Karpas-422 (cell line): ENCODE results near the gene APOBEC3G. TPM values are rescaled to one million over a fixed set of nuclear protein-coding genes. Genes with fewer than 3 reads are reported as not detected.

Experiments
- DNase-seq: peaks from one replicate; pipeline ENCODE4 v3.0.0-alpha.2; 2015
- H2AFZ ChIP-seq: fragments of 200-600 bp; sonication (generic); 2 replicates; pipeline ENCODE4 v1.6.1; 2014; ENCODE audit warnings: antibody characterized with exemption, low read length, mixed read lengths
- H3K27ac ChIP-seq: fragments of 200-600 bp; sonication (generic); 2 replicates; pipeline ENCODE4 v1.5.1; 2014; ENCODE audit warnings: mild to moderate bottlenecking, low read length, moderate library complexity
- H3K27me3 ChIP-seq: fragments of 200-600 bp; sonication (generic); 2 replicates; pipeline ENCODE4 v1.6.1; 2014; ENCODE audit warnings: low read length, mixed read lengths
- H3K36me3 ChIP-seq: fragments of 200-600 bp; sonication (generic); 2 replicates; pipeline ENCODE4 v1.6.1; 2014; ENCODE audit warnings: low read length, mixed read lengths; ENCODE audit not compliant: insufficient read depth
- H3K4me1 ChIP-seq: fragments of 200-600 bp; sonication (generic); 2 replicates; pipeline ENCODE4 v1.6.1; 2014; ENCODE audit warnings: mild to moderate bottlenecking, low read length, mixed read lengths
- H3K4me2 ChIP-seq: fragments of 200-600 bp; sonication (generic); 2 replicates; pipeline ENCODE4 v1.6.1; 2014; ENCODE audit warnings: low read length, low read depth, mild to moderate bottlenecking; ENCODE audit not compliant: poor library complexity, severe bottlenecking
- H3K4me3 ChIP-seq: fragments of 200-600 bp; sonication (generic); 2 replicates; pipeline ENCODE4 v1.5.1; 2014; ENCODE audit warnings: mild to moderate bottlenecking, antibody characterized with exemption, low read length, mixed read lengths
- H3K79me2 ChIP-seq: fragments of 200-600 bp; sonication (generic); 2 replicates; pipeline ENCODE4 v1.6.1; 2014; ENCODE audit warnings: mild to moderate bottlenecking, low read length, mixed read lengths
- H3K9ac ChIP-seq: fragments of 200-600 bp; sonication (generic); 2 replicates; pipeline ENCODE4 v1.6.0; 2014; ENCODE audit warnings: low read length
- H3K9me2 ChIP-seq: fragments of 200-600 bp; sonication (generic), shearing (Covaris generic); replicated peaks from 2 replicates; pipeline ENCODE4 v1.6.0; 2014; ENCODE audit warnings: mild to moderate bottlenecking, low read length, moderate library complexity; ENCODE audit not compliant: insufficient read depth
- H3K9me3 ChIP-seq: fragments of 300-700, 200-600 bp; sonication (generic); 2 replicates; pipeline ENCODE4 v1.6.1; 2014; ENCODE audit warnings: low read length, mixed read lengths
- H4K20me1 ChIP-seq: fragments of 200-600 bp; sonication (generic); 2 replicates; pipeline ENCODE4 v1.6.1; 2014; ENCODE audit warnings: mild to moderate bottlenecking, antibody characterized with exemption, low read length, low read depth; ENCODE audit not compliant: insufficient read depth
- total RNA-seq: library from RNA; depleted of rRNA; stranded (reverse); fragments of >200 nt; shearing (Covaris generic); gene quantifications from 2 replicates; pipeline ENCODE4 v1.2.3, GENCODE V29; 2014; ENCODE audit warnings: low replicate concordance

Gene APOBEC3G
- total RNA-seq, 1 experiment from 2014 or later: 6.5 TPM

DNA sequence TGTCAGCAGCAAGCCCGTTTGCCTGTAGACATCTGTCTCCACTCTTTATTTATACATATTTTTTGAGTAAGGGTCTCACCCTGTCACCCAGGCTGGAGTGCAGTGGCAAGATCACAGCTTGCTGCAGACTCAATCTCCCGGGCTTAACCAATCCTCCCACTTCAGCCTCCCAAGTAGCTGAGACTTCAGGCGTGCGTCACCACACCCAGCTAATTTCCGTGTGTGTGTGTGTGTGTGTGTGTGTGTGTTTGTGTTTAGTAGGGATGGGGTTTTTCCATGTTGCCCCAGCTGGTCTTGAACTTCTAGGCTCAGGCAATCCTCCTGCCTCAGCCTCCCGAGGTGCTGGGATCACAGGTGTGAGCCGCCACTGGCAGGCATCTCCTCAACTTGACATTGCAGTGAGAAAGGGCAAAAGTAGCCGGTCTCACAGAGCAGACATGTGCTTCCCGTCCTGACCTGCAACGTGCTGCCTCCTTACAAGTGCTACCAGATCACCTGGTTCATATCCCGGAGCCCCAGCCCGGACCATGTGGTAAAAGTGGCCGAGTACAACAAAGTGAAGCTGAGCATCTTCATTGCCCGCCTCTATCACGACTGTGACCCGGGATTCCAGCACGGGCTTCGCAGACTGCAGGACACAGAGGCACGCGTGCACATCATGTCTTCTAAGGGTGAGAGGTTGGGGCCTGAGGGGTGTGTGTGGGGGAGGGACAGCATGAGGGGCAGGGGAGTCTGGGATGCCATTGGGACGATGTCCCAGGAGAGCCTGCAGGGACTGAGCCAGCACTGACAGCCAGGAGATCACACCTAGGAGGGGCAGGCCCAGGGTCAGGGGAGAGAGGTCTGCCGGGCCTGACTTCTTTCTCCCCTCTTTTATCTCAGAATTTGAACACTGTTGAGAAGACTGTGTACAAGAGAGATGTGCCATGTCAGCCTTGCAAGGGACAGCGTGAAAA, 14.3 kb downstream of the APOBEC3G start:
- Histone ChIP-seq H3K4me1 (no peaks in the 10 kb centered on the region), H3K9ac (no peak overlapping the region), H3K9me3 (no peaks in the 10 kb centered on the region), H3K4me2 (no peak overlapping the region), H3K27me3 (no peaks in the 10 kb centered on the region), H4K20me1 (no peaks in the 10 kb centered on the region), H3K79me2 (no peaks in the 10 kb centered on the region), H3K36me3 (no peaks in the 10 kb centered on the region), H3K9me2 (no peaks in the 10 kb centered on the region), H3K27ac (no peak overlapping the region), H3K4me3 (no peak overlapping the region), H2AFZ (no peak overlapping the region)
- no peak for DNase-seq

GRCh38 chr22:39092111-39092862, 15.2 kb downstream of the APOBEC3G start:
- no peak overlapping the region for H3K4me3 ChIP-seq
- DNase-seq: no peak
- H4K20me1 ChIP-seq: no peaks in the 10 kb centered on the region
- no peaks in the 10 kb centered on the region for H3K27me3 ChIP-seq
- H3K9me2 ChIP-seq: no peaks in the 10 kb centered on the region
- H3K27ac ChIP-seq: no peak overlapping the region
- H3K4me2 ChIP-seq: no peak overlapping the region
- H3K79me2 ChIP-seq: no peaks in the 10 kb centered on the region
- no peak overlapping the region for H3K9ac ChIP-seq
- H2AFZ ChIP-seq: no peak overlapping the region
- no peaks in the 10 kb centered on the region for H3K9me3 ChIP-seq
- H3K36me3 ChIP-seq: no peaks in the 10 kb centered on the region
- H3K4me1 ChIP-seq: no peaks in the 10 kb centered on the region

- H3K4me3 ChIP-seq: no peak overlapping the region
Observed at GRCh38 chr22:39094717-39095389, 17.8 kb downstream of the APOBEC3G start.

GRCh38 chr22:39095971-39096370, 18.9 kb downstream of the APOBEC3G start:
- H4K20me1 ChIP-seq: no peaks in the 10 kb centered on the region
- no peak for DNase-seq
- no peaks in the 10 kb centered on the region for H3K4me1 ChIP-seq
- no peak overlapping the region for H3K9ac ChIP-seq
- H3K27ac ChIP-seq: no peak overlapping the region
- no peak overlapping the region for H3K4me2 ChIP-seq
- no peaks in the 10 kb centered on the region for H3K79me2 ChIP-seq
- no peaks in the 10 kb centered on the region for H3K27me3 ChIP-seq
- no peaks in the 10 kb centered on the region for H3K9me3 ChIP-seq
- H3K9me2 ChIP-seq: no peaks in the 10 kb centered on the region
- H3K4me3 ChIP-seq: no peak overlapping the region
- H3K36me3 ChIP-seq: no peaks in the 10 kb centered on the region
- H2AFZ ChIP-seq: no peak overlapping the region

More at GRCh38 chr22:39094717-39095389, 17.8 kb downstream of the APOBEC3G start:
- Histone ChIP-seq H3K79me2 (no peaks in the 10 kb centered on the region), H3K4me1 (no peaks in the 10 kb centered on the region), H2AFZ (no peak overlapping the region), H3K27ac (no peak overlapping the region), H3K9ac (no peak overlapping the region), H3K36me3 (no peaks in the 10 kb centered on the region), H3K27me3 (no peaks in the 10 kb centered on the region), H3K9me2 (no peaks in the 10 kb centered on the region), H3K9me3 (no peaks in the 10 kb centered on the region), H3K4me2 (no peak overlapping the region), H4K20me1 (no peaks in the 10 kb centered on the region)
- no peak for DNase-seq

DNA sequence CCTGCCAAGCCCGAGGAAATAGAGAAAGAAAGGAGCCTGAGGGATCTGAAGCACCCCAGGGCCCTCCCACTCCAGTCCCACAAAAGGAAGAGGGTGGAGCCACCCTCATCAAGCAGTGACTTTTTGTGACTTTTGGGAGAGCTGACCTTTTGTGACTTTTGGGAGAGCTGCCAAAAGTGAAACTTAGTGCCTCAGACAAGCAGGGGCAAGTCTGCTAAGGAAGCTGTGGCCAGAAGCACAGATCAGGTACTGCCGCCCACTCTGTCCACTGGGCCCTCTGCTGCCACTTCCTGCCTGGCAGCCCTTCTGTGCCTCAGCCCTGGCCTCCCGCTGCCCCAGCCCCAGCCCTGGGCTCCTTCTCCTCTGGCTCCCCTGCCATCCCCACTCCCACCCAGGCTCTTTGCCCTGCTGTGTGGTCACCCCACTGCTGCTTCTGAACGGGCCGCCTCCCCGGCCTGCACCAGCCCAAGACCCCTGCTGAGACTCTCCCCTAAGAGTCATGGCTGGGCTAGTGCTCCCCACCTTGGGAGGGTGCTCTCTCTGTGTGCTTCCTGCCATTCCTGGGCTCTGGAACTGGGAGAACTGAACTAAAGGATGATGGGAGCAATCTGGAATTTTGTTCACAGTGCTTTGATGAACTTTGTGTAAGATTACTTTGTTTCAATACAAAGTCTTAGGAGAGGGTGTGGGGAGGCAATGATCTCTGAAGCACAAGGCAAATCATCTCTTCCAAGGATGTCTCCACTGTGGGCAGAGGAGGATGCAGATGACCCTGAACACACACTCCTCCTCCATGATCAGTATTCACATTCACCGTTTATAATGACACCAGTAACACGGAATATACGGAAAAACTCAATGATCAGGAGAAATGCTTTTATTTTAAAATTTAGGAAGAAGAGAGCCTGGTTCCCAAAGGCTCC, 20.3 kb downstream of the APOBEC3G start, which contains the start of gene APOBEC3H:
Gene APOBEC3H, plus strand, starts transcription at position 147 of the 923 bp plus-strand sequence. CDS start 3,035 bp downstream, outside the sequence.
- Histone ChIP-seq H4K20me1 (no peaks in the 10 kb centered on the region), H3K27me3 (no peaks in the 10 kb centered on the region), H3K27ac (no peak within 1 kb of the TSS), H3K9ac (no peak within 1 kb of the TSS), H3K4me1 (no peaks in the 10 kb centered on the region), H3K9me2 (no peaks in the 10 kb centered on the region), H3K36me3 (no peaks in the 10 kb centered on the region), H3K4me2 (no peak within 1 kb of the TSS), H3K79me2 (no peaks in the 10 kb centered on the region), H2AFZ (no peak within 1 kb of the TSS), H3K4me3 (no peak within 1 kb of the TSS), H3K9me3 (no peaks in the 10 kb centered on the region)
- DNase-seq: no peak

DNA sequence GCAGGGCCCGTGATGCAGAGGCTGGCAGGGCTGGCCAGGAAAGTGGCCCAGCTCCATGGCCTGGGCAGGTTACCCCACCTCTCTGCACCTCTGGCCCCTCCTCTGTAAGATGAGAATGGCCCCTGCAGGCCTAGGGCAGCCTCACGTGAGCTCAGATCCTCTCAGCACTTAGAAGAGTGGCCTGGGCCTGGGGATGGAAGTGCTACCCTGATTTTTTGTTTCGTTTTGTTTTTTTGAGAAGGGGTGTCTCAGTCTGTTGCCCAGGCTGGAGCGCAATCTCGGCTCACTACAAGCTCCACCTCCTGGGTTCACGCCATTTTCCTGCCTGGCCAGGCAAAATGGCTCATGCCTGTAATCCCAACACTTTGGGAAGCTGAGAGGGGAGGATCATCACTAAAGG, 21.0 kb downstream of the APOBEC3G start:
- Histone ChIP-seq H3K4me3 (no peak overlapping the region), H4K20me1 (no peaks in the 10 kb centered on the region), H3K27me3 (no peaks in the 10 kb centered on the region), H3K4me2 (no peak overlapping the region), H3K9me3 (no peaks in the 10 kb centered on the region), H3K79me2 (no peaks in the 10 kb centered on the region), H3K9me2 (no peaks in the 10 kb centered on the region), H2AFZ (no peak overlapping the region), H3K27ac (no peak overlapping the region), H3K9ac (no peak overlapping the region), H3K4me1 (no peaks in the 10 kb centered on the region), H3K36me3 (no peaks in the 10 kb centered on the region)
- DNase-seq: no peak

GRCh38 chr22:39098576-39098975, 21.5 kb downstream of the APOBEC3G start:
- no peak overlapping the region for H2AFZ ChIP-seq
- no peaks in the 10 kb centered on the region for H4K20me1 ChIP-seq
- H3K27me3 ChIP-seq: no peaks in the 10 kb centered on the region
- no peaks in the 10 kb centered on the region for H3K79me2 ChIP-seq
- H3K9me2 ChIP-seq: no peaks in the 10 kb centered on the region
- H3K36me3 ChIP-seq: no peaks in the 10 kb centered on the region
- H3K4me1 ChIP-seq: no peaks in the 10 kb centered on the region
- H3K27ac ChIP-seq: no peak overlapping the region
- H3K4me3 ChIP-seq: no peak overlapping the region
- H3K9me3 ChIP-seq: no peaks in the 10 kb centered on the region
- H3K9ac ChIP-seq: no peak overlapping the region
- H3K4me2 ChIP-seq: no peak overlapping the region
- no peak for DNase-seq
